Measurements from ENCODE around the gene IFT25.

IFT25 gene

DNA sequence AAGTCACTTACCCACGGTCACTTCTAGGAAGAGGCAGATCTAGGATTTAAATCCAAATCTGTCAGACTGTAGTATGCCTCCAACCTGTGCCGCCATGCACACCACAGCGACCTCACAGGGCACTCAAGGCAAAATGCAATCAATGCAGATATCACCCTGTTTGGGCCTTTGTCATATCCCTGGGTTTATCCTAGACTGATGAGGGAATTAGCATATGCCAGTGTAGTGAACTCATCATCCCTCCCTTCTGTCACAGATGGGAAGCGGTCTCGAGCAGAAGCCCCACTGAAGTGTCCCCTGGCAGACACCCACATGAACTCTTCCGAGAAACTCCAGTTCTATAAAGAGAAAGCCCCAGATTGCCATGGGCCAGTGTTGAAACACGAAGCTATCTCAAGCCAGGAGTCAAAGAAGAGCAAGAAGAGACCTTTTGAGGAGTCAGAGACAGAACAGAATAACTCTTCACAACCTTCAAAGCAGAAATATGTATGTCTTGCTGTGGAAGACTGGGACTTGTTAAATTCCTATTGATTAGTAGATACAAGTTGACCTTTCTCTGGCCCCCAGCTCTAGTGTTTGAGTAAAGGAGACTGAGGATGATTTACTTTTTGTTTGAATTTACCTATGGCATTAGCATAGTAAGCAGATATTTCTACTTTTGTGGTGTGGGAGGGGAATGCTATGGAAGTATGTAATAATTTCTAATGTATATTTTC, 22.1 kb upstream of the IFT25 start:
- no peak for DNase-seq (ENCODE audit: low spot score)
- TF ChIP-seq, protein P1, sequence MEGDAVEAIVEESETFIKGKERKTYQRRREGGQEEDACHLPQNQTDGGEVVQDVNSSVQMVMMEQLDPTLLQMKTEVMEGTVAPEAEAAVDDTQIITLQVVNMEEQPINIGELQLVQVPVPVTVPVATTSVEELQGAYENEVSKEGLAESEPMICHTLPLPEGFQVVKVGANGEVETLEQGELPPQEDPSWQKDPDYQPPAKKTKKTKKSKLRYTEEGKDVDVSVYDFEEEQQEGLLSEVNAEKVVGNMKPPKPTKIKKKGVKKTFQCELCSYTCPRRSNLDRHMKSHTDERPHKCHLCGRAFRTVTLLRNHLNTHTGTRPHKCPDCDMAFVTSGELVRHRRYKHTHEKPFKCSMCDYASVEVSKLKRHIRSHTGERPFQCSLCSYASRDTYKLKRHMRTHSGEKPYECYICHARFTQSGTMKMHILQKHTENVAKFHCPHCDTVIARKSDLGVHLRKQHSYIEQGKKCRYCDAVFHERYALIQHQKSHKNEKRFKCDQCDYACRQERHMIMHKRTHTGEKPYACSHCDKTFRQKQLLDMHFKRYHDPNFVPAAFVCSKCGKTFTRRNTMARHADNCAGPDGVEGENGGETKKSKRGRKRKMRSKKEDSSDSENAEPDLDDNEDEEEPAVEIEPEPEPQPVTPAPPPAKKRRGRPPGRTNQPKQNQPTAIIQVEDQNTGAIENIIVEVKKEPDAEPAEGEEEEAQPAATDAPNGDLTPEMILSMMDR (IDR thresholded peaks at IDR 0.05; ENCODE audit: extremely low read depth, missing control alignments), result no peak

DNA sequence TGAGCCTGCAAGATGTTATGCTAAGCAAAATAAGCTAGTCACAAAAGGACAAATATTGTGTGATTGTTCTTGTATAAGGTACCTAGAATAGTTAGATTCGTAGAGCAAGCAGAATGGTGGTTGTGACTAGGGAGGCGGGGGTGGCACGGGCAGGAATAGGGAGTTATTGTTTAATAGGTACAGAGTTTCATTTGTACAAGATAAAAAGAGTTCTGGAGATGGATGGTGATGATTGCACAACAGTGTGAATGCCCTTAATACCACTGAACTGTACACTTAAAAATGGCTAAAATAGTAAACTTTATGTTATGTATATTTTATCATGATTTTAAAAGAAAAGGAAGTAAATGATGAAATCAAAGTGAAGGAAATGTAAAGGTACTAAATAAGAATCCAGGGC, 21.3 kb upstream of the IFT25 start:
- TF ChIP-seq, protein P1 (IDR thresholded peaks at IDR 0.05; ENCODE audit: extremely low read depth, missing control alignments), result no peak
- no peak for DNase-seq (ENCODE audit: low spot score)

DNA sequence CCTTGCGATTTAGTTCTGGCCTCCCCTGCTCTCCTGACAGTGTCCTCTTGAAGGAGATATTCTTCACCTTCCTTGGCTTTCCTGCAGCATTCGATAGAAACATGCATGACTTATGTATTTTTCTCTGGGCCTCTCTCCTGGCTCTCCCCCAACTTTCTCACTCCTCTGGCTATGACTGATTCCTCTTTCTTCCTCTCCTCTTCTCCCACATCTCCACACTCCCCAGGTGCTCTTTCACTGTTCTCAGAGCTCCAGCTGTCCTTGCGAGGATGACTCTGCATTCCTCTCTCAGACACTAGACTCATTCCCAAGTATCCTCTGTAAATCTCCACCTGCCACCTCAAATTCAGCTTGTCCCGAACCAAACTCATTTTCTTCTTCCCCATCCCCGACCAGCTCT, 18.6 kb upstream of the IFT25 start:
- no peak for DNase-seq (ENCODE audit: low spot score)
- TF ChIP-seq, protein P1 (IDR thresholded peaks at IDR 0.05; ENCODE audit: extremely low read depth, missing control alignments), result no peak

DNA sequence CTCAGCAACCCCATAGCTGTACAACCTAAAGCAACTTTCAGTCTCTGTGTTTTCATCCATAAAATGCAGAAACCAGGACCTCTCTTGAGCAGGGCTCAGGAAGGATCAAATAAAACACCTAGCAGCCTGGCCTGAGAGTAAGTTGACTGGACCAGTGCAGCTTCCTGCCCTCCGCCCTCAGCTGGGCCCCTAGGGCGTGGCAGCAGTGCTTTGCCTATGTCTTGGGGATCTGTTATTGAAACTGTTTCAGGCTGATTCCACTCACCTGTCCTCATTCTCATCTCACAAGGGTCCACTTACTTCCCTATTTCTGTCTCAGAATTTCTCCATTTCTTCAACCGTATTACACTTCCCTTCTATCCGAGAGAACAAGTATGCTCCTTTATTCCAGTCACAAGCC, 18.0 kb upstream of the IFT25 start:
- DNase-seq (ENCODE audit: low spot score), result no peak
- TF ChIP-seq, protein P1 (IDR thresholded peaks at IDR 0.05; ENCODE audit: extremely low read depth, missing control alignments), result no peak

DNA sequence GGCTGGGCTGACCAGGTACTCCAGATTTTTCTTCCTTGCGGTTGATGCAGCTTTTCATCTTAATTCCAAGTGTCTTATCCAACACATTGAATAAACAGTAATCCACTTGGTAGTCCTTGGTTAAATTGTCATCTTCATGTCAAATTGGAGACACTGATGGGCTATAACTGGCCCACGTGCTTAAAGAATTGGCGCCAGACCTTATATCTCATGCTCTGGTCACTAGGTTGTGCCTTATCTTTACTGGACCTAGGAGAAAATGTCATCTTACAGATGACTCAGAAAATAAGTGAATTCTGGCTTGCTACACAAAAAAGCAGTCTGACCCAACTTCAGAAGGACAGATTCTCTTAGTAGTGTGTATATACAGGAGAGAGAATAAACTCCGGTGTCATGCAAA, 16.9 kb upstream of the IFT25 start:
- TF ChIP-seq, protein P1 (IDR thresholded peaks at IDR 0.05; ENCODE audit: extremely low read depth, missing control alignments), result no peak
- no peak for DNase-seq (ENCODE audit: low spot score)

DNA sequence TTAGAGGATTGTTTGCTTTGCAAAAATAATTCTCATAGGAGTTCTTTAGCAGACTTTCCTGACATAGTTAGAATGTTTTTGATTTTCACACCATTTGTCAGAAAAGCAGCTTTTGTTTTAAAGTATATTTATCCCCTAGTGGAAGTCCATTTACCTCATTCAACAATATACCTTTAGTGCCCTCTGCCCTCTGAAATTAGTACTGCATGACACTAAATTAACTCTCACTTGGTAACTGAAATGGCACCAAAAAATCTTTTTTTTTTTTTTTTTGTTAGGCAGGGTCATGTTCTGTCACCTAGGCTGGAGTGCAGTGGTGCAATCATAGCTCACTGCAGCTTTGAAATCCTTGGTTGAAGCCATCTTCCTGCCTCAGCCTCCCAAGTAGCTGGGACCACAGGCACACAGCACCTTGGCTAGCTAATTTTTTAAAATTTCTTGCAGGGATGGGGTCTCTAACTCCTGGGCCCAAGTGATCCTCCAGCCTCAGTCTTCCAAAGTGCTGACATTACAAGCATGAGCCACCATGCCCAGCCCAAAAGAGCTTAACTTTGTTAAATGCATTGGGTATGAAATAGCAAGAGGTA, 14.3 kb upstream of the IFT25 start:
- TF ChIP-seq, protein P1 (IDR thresholded peaks at IDR 0.05; ENCODE audit: extremely low read depth, missing control alignments), result peak; percentile 5
- no peak for DNase-seq (ENCODE audit: low spot score)

DNA sequence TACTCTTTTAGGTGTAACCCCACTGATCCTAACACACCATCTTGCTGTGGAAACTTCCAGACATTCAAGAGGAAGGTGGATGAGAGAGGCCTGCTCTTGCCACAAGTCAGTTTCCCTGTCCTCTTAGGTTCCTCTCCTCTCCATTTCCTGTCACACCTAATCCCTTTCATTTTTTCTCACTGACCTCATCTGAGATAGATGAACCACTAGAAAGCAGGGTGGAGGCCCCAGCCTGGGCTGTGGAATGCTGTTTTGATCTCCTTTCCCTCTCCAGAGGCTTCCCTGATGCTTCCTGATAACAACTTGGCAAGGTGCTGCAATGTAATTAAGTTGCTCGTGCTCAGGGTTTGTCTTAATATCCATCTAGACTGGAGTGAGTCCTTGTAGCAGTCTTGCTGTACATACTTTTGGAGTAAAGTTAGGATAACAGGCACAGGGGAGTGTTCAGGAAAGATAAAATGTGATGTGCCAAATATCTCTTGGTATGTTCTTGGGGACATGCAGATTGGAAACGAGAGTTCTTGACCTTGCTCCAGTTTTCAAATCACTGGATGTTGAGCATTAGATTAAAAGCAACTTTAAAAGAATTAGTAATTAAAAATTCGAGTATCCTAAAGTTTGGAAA, 11.8 kb upstream of the IFT25 start:
- TF ChIP-seq, protein P1 (IDR thresholded peaks at IDR 0.05; ENCODE audit: extremely low read depth, missing control alignments), result no peak
- no peak for DNase-seq (ENCODE audit: low spot score)

Data from GM20000 (cell line).